HEK293T (cell line): ENCODE data around the gene TMCO4.

Source experiments
- ARNT ChIP-seq: fragments of 450-650 bp; IDR thresholded peaks from 2 replicates; pipeline ENCODE4 v1.6.1; 2017; ENCODE audit warnings: mild to moderate bottlenecking
- BHLHE40 ChIP-seq: fragments of 450-650 bp; IDR thresholded peaks from 2 replicates; pipeline ENCODE4 v1.6.1; 2016; ENCODE audit warnings: mild to moderate bottlenecking, moderate library complexity, borderline replicate concordance
- FOXA1 ChIP-seq: fragments of 450-650 bp; IDR thresholded peaks from 2 replicates; pipeline ENCODE4 v1.6.1; 2016; ENCODE audit warnings: mild to moderate bottlenecking
- FOXM1 ChIP-seq: fragments of 450-650 bp; IDR thresholded peaks from 2 replicates; pipeline ENCODE4 v1.6.1; 2017; ENCODE audit warnings: mild to moderate bottlenecking, borderline replicate concordance
- L3MBTL2 ChIP-seq: fragments of 450-650 bp; conservative IDR thresholded peaks from 2 replicates; pipeline ENCODE4 v1.6.1; 2016; ENCODE audit warnings: mild to moderate bottlenecking
- LEF1 ChIP-seq: fragments of 450-650 bp; IDR thresholded peaks from 2 replicates; pipeline ENCODE4 v1.6.1; 2017; ENCODE audit warnings: mild to moderate bottlenecking, borderline replicate concordance
- NFRKB ChIP-seq: fragments of 450-650 bp; IDR thresholded peaks from 2 replicates; pipeline ENCODE4 v1.6.1; 2016; ENCODE audit warnings: mild to moderate bottlenecking, moderate library complexity
- SP1 ChIP-seq: fragments of 450-650 bp; IDR thresholded peaks from 2 replicates; pipeline ENCODE4 v1.6.1; 2017
- TARDBP ChIP-seq: fragments of 450-650 bp; IDR thresholded peaks from 2 replicates; pipeline ENCODE4 v1.6.1; 2016
- TF ChIP-seq, protein P1 (sequence below): fragments of 450-650 bp; IDR thresholded peaks from 2 replicates; pipeline ENCODE4 v1.6.1; 2016

DNA sequence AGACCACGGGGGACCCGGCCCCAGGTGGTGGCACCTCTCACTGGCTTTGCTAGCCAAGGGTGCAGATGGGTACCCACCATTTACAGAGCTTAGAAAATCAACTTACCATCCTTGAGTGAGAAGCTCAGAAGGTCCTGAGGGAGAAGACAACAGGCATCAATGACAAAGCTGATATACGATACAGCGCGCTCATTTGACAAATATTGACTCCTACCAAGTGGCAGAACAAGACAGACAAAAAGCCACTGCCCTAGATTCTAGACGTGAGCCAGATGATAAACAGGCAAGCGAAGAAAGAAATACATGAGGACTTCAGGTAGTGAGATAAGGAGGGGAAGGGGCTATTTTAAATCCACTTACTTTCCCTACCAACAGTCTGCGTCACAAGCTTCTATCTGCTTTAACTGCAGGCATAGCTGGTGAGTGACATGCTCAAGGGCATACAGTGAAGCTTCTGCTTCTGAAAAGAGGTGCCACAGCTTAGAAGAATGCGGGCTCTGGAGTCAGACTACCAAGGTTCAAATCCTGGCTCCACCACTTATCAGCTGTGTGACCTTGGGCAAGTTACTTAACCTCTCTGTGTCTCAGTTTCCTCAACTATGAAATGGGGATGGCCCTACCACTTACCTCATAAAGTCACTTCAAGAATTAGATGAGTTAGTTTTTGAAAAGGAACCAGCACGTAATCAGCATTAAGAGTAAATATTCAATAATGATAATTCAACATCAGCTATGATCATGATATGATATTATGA is 29.1 kb downstream of the TMCO4 start:
- no peak for TF ChIP-seq NFRKB
- no peak for TF ChIP-seq BHLHE40
- TF ChIP-seq, protein P1, sequence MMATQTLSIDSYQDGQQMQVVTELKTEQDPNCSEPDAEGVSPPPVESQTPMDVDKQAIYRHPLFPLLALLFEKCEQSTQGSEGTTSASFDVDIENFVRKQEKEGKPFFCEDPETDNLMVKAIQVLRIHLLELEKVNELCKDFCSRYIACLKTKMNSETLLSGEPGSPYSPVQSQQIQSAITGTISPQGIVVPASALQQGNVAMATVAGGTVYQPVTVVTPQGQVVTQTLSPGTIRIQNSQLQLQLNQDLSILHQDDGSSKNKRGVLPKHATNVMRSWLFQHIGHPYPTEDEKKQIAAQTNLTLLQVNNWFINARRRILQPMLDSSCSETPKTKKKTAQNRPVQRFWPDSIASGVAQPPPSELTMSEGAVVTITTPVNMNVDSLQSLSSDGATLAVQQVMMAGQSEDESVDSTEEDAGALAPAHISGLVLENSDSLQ, result no peak
- no peak for TF ChIP-seq ARNT
- TF ChIP-seq L3MBTL2, result no peak
- no peak for TF ChIP-seq SP1
- no peak for TF ChIP-seq TARDBP
- TF ChIP-seq FOXM1, result no peak
- TF ChIP-seq LEF1, result no peak
- no peak for TF ChIP-seq FOXA1
